Transverse colon (tissue), 3 donors: ENCODE measurements around the gene PGM5.
A peak's percentile ranks its signal among the peaks of the same experiment; 100 is the strongest.

Experiments used
- CTCF ChIP-seq, 5 experiments: fragments of 200-600 bp in 3 of 5; fragments of 450-650 bp in 2 of 5; sonication (generic) in 3 of 5; IDR thresholded peaks; 1 replicate in 2 of 5; 2 replicates in 3 of 5; pipeline ENCODE4 v1.5.1; 2016 to 2017; ENCODE audit warnings: antibody characterized with exemption in 5 of 5, inconsistent platforms in 3 of 5, mild to moderate bottlenecking in 2 of 5, moderate library complexity in 1 of 5
- EP300 ChIP-seq: sonication (generic); formaldehyde crosslinking; IDR thresholded peaks from one replicate; pipeline ENCODE4 v1.6.1; 2017; ENCODE audit warnings: antibody characterized with exemption, low read depth
- POLR2A ChIP-seq: fragments of 450-650 bp; IDR thresholded peaks from one replicate; pipeline ENCODE4 v1.6.1; 2016; ENCODE audit warnings: antibody characterized with exemption, mild to moderate bottlenecking, moderate library complexity

- no peak for TF ChIP-seq CTCF (IDR thresholded peaks at IDR 0.05)
- TF ChIP-seq EP300, result no peak
- TF ChIP-seq POLR2A, result peak; percentile 22
These were observed 194.8 kb downstream of the PGM5 start for GRCh38 chr9:68551191-68551590.
